ENCODE data around the gene PIK3CB.

DNA sequence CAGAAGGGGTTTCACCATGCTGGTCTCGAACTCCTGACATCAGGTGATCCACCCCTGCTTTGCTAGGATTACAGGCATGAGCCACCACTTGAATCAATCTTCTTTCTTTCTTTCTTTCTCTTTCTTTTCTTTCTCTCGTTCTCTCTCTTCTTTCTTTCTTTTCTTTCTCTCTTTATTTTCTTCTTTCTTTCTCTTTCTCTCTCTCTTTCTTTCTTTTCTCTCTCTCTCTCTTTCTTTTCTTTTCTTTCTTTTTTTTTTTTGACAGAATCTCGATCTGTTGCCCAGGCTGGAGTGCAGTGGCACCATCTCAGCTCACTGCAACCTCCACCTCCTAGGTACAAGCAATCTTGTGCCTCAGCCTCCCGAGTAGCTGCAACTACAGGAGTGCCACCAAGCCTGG is 37.9 kb upstream of the PIK3CB start:
- TF ChIP-seq, protein P1, sequence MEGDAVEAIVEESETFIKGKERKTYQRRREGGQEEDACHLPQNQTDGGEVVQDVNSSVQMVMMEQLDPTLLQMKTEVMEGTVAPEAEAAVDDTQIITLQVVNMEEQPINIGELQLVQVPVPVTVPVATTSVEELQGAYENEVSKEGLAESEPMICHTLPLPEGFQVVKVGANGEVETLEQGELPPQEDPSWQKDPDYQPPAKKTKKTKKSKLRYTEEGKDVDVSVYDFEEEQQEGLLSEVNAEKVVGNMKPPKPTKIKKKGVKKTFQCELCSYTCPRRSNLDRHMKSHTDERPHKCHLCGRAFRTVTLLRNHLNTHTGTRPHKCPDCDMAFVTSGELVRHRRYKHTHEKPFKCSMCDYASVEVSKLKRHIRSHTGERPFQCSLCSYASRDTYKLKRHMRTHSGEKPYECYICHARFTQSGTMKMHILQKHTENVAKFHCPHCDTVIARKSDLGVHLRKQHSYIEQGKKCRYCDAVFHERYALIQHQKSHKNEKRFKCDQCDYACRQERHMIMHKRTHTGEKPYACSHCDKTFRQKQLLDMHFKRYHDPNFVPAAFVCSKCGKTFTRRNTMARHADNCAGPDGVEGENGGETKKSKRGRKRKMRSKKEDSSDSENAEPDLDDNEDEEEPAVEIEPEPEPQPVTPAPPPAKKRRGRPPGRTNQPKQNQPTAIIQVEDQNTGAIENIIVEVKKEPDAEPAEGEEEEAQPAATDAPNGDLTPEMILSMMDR (IDR thresholded peaks at IDR 0.05), result no peak
- no peak for TF ChIP-seq POLR2A (IDR thresholded peaks at IDR 0.05)

Data from thyroid gland (tissue), 4 donors.